HepG2 (cell line): Measurements from ENCODE around the gene SPAG6. TPM values are rescaled to one million over a fixed set of nuclear protein-coding genes. Genes with fewer than 3 reads are reported as not detected.

Experiments used
- ATAC-seq: fragments of 200-7000 bp; cut with Tn5 transposase; 3 replicates; pipeline ENCODE4 v1.9.1; 2020; ENCODE audit warnings: mild to moderate bottlenecking, moderate library complexity
- BruUV-seq: library from RNA; stranded (reverse); fragments of 400-500 nt; replicated peaks from 2 replicates; lab custom pipeline; 2021; lab: Mats Ljungman, UMichigan
- CTCF ChIA-PET: fragments of 300-600 bp; formaldehyde crosslinking; extraction: SDS; loops from one replicate; lab custom pipeline; 2021; ENCODE audit warnings: low total read pairs, inconsistent platforms, low intra/inter-chr PET ratio; lab: Yijun Ruan, JAX
- POLR2A ChIA-PET: fragments of 350-600 bp; sonication (Branson Sonifier 250); formaldehyde crosslinking; loops from one replicate; lab custom pipeline; 2020; ENCODE audit warnings: antibody characterized with exemption, inconsistent platforms; lab: Yijun Ruan, JAX
- DNase-seq: peaks from one replicate; pipeline ENCODE4 v3.0.0-alpha.2; 2015; ENCODE audit warnings: low spot score
- FAIRE-seq: peaks from 3 replicates; lab custom pipeline; 2011; peaks lifted over from hg19 to GRCh38; lab: Jason Lieb, UNC
- H2AFZ ChIP-seq: one replicate; pipeline ENCODE4 v1.6.1; 2011; ENCODE audit warnings: low read length, inconsistent platforms
- H3K27ac ChIP-seq: fragments of 300-600 bp; 3 replicates; pipeline ENCODE4 v1.8.0; 2011; ENCODE audit warnings: mixed run types, mild to moderate bottlenecking, mixed read lengths, low read length, inconsistent platforms; ENCODE audit not compliant: insufficient read depth; ENCODE audit errors: extremely low read length
- H3K27me3 ChIP-seq, 2 experiments: fragments of 200-600 bp in 1 of 2; 2 replicates in 1 of 2; 3 replicates in 1 of 2; pipeline versions ENCODE4 v1.6.0 to v1.8.0; 2011; ENCODE audit warnings: low read length in 2 of 2, mild to moderate bottlenecking in 2 of 2, moderate library complexity in 2 of 2, inconsistent platforms in 1 of 2; ENCODE audit not compliant: insufficient read depth in 2 of 2, control insufficient read depth in 1 of 2
- H3K36me3 ChIP-seq, 2 experiments: fragments of 200-600 bp in 1 of 2; replicated peaks in 1 of 2; 2 replicates in 1 of 2; 3 replicates in 1 of 2; pipeline versions ENCODE4 v1.5.1 to v1.8.0; 2011; ENCODE audit warnings: low read length in 2 of 2, inconsistent platforms in 1 of 2; ENCODE audit not compliant: insufficient read depth in 2 of 2, control insufficient read depth in 1 of 2
- H3K4me1 ChIP-seq: 2 replicates; pipeline ENCODE4 v1.5.1; 2012; ENCODE audit warnings: low read length, inconsistent platforms; ENCODE audit not compliant: insufficient read depth
- H3K4me2 ChIP-seq: 2 replicates; pipeline ENCODE4 v1.6.0; 2011; ENCODE audit warnings: low read depth, low read length, inconsistent platforms
- H3K4me3 ChIP-seq, 3 experiments: fragments of 200-600 bp in 1 of 3; sonication (generic), shearing (Covaris generic) in 1 of 3; replicated peaks in 1 of 3; 2 replicates each; pipeline ENCODE4 v1.5.1; 2011 to 2016; ENCODE audit warnings: low read length in 3 of 3, inconsistent platforms in 2 of 3, low read depth in 2 of 3, mild to moderate bottlenecking in 2 of 3, control low read depth in 1 of 3, mixed read lengths in 1 of 3; ENCODE audit not compliant: insufficient read depth in 1 of 3
- H3K79me2 ChIP-seq: one replicate; pipeline ENCODE4 v1.6.1; 2011; ENCODE audit warnings: low read length, inconsistent platforms; ENCODE audit not compliant: insufficient read depth
- H3K9ac ChIP-seq: 2 replicates; pipeline ENCODE4 v1.6.0; 2011; ENCODE audit warnings: mild to moderate bottlenecking, low read depth, low read length, inconsistent platforms; ENCODE audit not compliant: insufficient read depth
- H3K9me3 ChIP-seq: 2 replicates; pipeline ENCODE4 v1.5.1; 2012; ENCODE audit warnings: mild to moderate bottlenecking, low read length
- H4K20me1 ChIP-seq: 2 replicates; pipeline ENCODE4 v1.6.0; 2011; ENCODE audit warnings: inconsistent platforms, mild to moderate bottlenecking, low read length, moderate library complexity; ENCODE audit not compliant: insufficient read depth
- BCL3 ChIP-seq: sonication (generic); formaldehyde crosslinking; IDR thresholded peaks from 2 replicates; pipeline ENCODE4 v1.5.1; 2020; ENCODE audit warnings: mild to moderate bottlenecking, missing genetic modification reagents, moderate library complexity
- DNMT1 ChIP-seq: sonication (generic); formaldehyde crosslinking; IDR thresholded peaks from 2 replicates; pipeline ENCODE4 v1.5.1; 2020; ENCODE audit warnings: mild to moderate bottlenecking, missing genetic modification reagents
- GATAD1 ChIP-seq: IDR thresholded peaks from 2 replicates; pipeline ENCODE4 v1.6.1; 2016; ENCODE audit warnings: missing genetic modification reagents, missing compliant biosample characterization
- JARID2 ChIP-seq: sonication (generic); formaldehyde crosslinking; IDR thresholded peaks from 2 replicates; pipeline ENCODE4 v1.8.1; 2023; ENCODE audit warnings: missing genetic modification reagents, inconsistent platforms; ENCODE audit not compliant: insufficient replicate concordance
- KLF15 ChIP-seq: sonication (generic); formaldehyde crosslinking; IDR thresholded peaks from 2 replicates; pipeline ENCODE4 v1.8.1; 2023; ENCODE audit warnings: borderline replicate concordance, mild to moderate bottlenecking, inconsistent platforms, missing genetic modification reagents, mixed read lengths
- MAFF ChIP-seq: IDR thresholded peaks from 2 replicates; pipeline ENCODE4 v1.6.1; 2011; ENCODE audit warnings: low read depth, low read length, improper control_type of control experiment
- MAFK ChIP-seq, 2 experiments: IDR thresholded peaks in 1 of 2; conservative IDR thresholded peaks in 1 of 2; 2 replicates each; pipeline ENCODE4 v1.6.1; 2011; ENCODE audit warnings: improper control_type of control experiment in 2 of 2, low read length in 2 of 2
- NR3C1 ChIP-seq: sonication (generic); formaldehyde crosslinking; IDR thresholded peaks from 2 replicates; pipeline ENCODE4 v1.4.0; 2020; ENCODE audit warnings: missing genetic modification reagents
- POGZ ChIP-seq: sonication (generic); formaldehyde crosslinking; IDR thresholded peaks from 2 replicates; pipeline ENCODE4 v1.4.0; 2020; ENCODE audit warnings: mild to moderate bottlenecking, missing genetic modification reagents
- RAD21 ChIP-seq: fragments of 450-650 bp; formaldehyde crosslinking; IDR thresholded peaks from 2 replicates; pipeline ENCODE4 v1.5.0; 2020; ENCODE audit warnings: mild to moderate bottlenecking
- ZNF18 ChIP-seq: sonication (generic); formaldehyde crosslinking; IDR thresholded peaks from 2 replicates; pipeline ENCODE4 v1.8.0; 2022; ENCODE audit warnings: mild to moderate bottlenecking, missing genetic modification reagents; ENCODE audit not compliant: insufficient replicate concordance
- ZNF720 ChIP-seq: sonication (generic); formaldehyde crosslinking; IDR thresholded peaks from 2 replicates; pipeline ENCODE4 v1.4.0; 2020; ENCODE audit warnings: missing genetic modification reagents
- ZNF790 ChIP-seq: sonication (generic); formaldehyde crosslinking; IDR thresholded peaks from 2 replicates; pipeline ENCODE4 v1.8.0; 2022; ENCODE audit warnings: missing genetic modification reagents, mild to moderate bottlenecking, borderline replicate concordance
- ZNF841 ChIP-seq: sonication (generic); formaldehyde crosslinking; IDR thresholded peaks from 2 replicates; pipeline ENCODE4 v1.8.1; 2023; ENCODE audit warnings: missing genetic modification reagents, borderline replicate concordance
- ZNF891 ChIP-seq: sonication (generic); formaldehyde crosslinking; IDR thresholded peaks from 2 replicates; pipeline ENCODE4 v1.5.0; 2020; ENCODE audit warnings: mild to moderate bottlenecking, missing genetic modification reagents
- WGBS: methylation state at CpG from one replicate; pipeline ENCODE4 v1.1.6; 2017; ENCODE audit warnings: low lambda C conversion rate; 5-methylcytosine and 5-hydroxymethylcytosine counted together
- in situ Hi-C: cut with HindIII; loops from 2 replicates; pipeline ENCODE4 v1.10.0; 2017; ENCODE audit warnings: low pct_unique_long_range_greater_than_20kb; ENCODE audit not compliant: extremely low pct_ligation_motif_present
- intact Hi-C: fragments of 100-400 bp; cut with micrococcal nuclease; formaldehyde crosslinking; loops from one replicate; pipeline ENCODE4 v1.10.0; 2022; ENCODE audit not compliant: unreplicated experiment
- polyA plus RNA-seq, 8 experiments: library from polyadenylated mRNA; depleted of rRNA in 3 of 8; stranded (reverse) in 7 of 8; unstranded in 1 of 8; fragments of >200 nt; fragmentation: Illumina TruSeq in 4 of 8; extraction: Trizol in 4 of 8; gene quantifications; 2 replicates each; pipeline versions ENCODE4 v1.2.1 to v1.2.3, GENCODE V29; 2011 to 2016; ENCODE audit warnings: low read depth in 4 of 8, missing spikeins in 1 of 8, mixed read lengths in 1 of 8; ENCODE audit not compliant: insufficient read depth in 1 of 8
- total RNA-seq, 5 experiments: library from RNA; depleted of rRNA; stranded (reverse); fragments of >200 nt; fragmentation: Illumina TruSeq; extraction: Trizol; gene quantifications; 2 replicates each; pipeline ENCODE4 v1.2.3, GENCODE V29; 2016; ENCODE audit warnings: low read depth in 1 of 5

SPAG6 gene
- total and polyA plus RNA-seq, 2 of the 13 experiments (the other 11 are each of a cell fraction or from before 2014, with no cell fraction given): not detected

- no peak for ATAC-seq
- POLR2A ChIA-PET: no interaction called here
- in situ Hi-C loops: no loop called here
- WGBS: 100% methylated on average over 1 of the region's 1 CpG
- CTCF ChIA-PET: no interaction called here
- H3K36me3 ChIP-seq: no peaks in the 10 kb centered on the region
- no peak for FAIRE-seq
- no TSS peak for BruUV-seq
- H2AFZ ChIP-seq: no peak overlapping the region
- DNase-seq: no peak
- no peak overlapping the region for H3K4me2 ChIP-seq
- 0 out of 5 replicates have a peak, but pooled peaks cover 0 to 1% of the 10 kb centered on the region in 2 experiments for H3K27me3 ChIP-seq
- intact Hi-C loops: no loop called here
- no peaks in the 10 kb centered on the region for H4K20me1 ChIP-seq
- H3K4me1 ChIP-seq: no peaks in the 10 kb centered on the region; the same call in 1 of the 2 replicates
- H3K27ac ChIP-seq: no peak overlapping the region
- no peak for TF ChIP-seq KLF15 (CRISPR knock-in tag)
- no peak for TF ChIP-seq BCL3
- TF ChIP-seq JARID2 (CRISPR knock-in tag): no peak
- peak; percentile 84 to 92 for TF ChIP-seq MAFK (conservative IDR thresholded peaks at IDR 0.05 in 1 of 2, IDR thresholded peaks at IDR 0.05 in 1 of 2; ENCODE audit: low read length in 2 of 2)
- TF ChIP-seq MAFF: peak; percentile 89
- no peak for TF ChIP-seq ZNF790 (CRISPR knock-in tag)
- no peaks in the 10 kb centered on the region for H3K79me2 ChIP-seq
- no peak overlapping the region for H3K4me3 ChIP-seq
- no peaks in the 10 kb centered on the region for H3K9me3 ChIP-seq
- no peak overlapping the region for H3K9ac ChIP-seq
Measured at GRCh38 chr10:22349755-22350154, 4.5 kb downstream of the SPAG6 start.

- FAIRE-seq (no peak), ATAC-seq (no peak), DNase-seq (no peak)
- H3K27me3 ChIP-seq: no peaks in the 10 kb centered on the region
- TF ChIP-seq ZNF720 (CRISPR knock-in tag) (no peak), NR3C1 (CRISPR knock-in tag) (no peak), DNMT1 (CRISPR knock-in tag) (no peak), ZNF891 (CRISPR knock-in tag) (no peak), ZNF18 (no peak), BCL3 (no peak), POGZ (CRISPR knock-in tag) (no peak), RAD21 (CRISPR knock-in tag) (no peak), GATAD1 (CRISPR knock-in tag) (no peak), ZNF841 (no peak)
- H3K79me2 ChIP-seq: no peaks in the 10 kb centered on the region
- H3K4me2 ChIP-seq: no peak overlapping the region
- intact Hi-C loops: no loop called here
- 56% methylated on average over 5 of the region's 5 CpGs for whole genome bisulfite sequencing
- CTCF ChIA-PET: no interaction called here
- H3K4me1 ChIP-seq: no peaks in the 10 kb centered on the region; the same call in 1 of the 2 replicates
- in situ Hi-C loops: no loop called here
- H3K9me3 ChIP-seq: no peaks in the 10 kb centered on the region
- POLR2A ChIA-PET: no interaction called here
- H2AFZ ChIP-seq: no peak overlapping the region
- H3K36me3 ChIP-seq: no peaks in the 10 kb centered on the region
- H4K20me1 ChIP-seq: no peaks in the 10 kb centered on the region
- H3K27ac ChIP-seq: no peak overlapping the region
- no TSS peak for BruUV-seq
- no peak overlapping the region for H3K9ac ChIP-seq
- H3K4me3 ChIP-seq: no peak overlapping the region
Measured at GRCh38 chr10:22351131-22351703, 5.9 kb downstream of the SPAG6 start.
